ENCODE data around the gene SYNE1. TPM values are rescaled to one million over a fixed set of nuclear protein-coding genes. Genes with fewer than 3 reads are reported as not detected.

SYNE1 gene
- total and polyA plus RNA-seq, 2 of the 8 experiments (the other 6 are each of a cell fraction or from before 2014, with no cell fraction given) = 2.8 to 5.5 TPM

DNA sequence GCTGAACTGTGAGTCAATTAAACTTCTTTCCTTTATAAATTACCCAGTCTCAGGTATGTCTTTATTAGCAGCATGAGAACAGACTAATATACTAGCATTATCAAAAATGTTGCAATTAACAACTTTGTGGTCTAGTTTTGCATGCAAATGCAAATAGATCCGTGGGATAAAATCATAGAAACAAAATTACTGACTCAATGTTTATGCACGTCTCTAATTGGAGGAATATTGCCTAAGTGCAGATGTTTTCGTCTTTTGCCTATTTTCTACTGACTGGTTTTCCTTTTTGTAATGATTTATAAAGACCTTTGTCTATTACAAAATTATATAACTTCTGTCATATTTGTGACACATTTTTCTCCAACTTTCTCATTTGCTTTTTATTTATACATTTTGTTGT, 51.9 kb downstream of the SYNE1 start (continued):
- TF ChIP-seq, protein P1, sequence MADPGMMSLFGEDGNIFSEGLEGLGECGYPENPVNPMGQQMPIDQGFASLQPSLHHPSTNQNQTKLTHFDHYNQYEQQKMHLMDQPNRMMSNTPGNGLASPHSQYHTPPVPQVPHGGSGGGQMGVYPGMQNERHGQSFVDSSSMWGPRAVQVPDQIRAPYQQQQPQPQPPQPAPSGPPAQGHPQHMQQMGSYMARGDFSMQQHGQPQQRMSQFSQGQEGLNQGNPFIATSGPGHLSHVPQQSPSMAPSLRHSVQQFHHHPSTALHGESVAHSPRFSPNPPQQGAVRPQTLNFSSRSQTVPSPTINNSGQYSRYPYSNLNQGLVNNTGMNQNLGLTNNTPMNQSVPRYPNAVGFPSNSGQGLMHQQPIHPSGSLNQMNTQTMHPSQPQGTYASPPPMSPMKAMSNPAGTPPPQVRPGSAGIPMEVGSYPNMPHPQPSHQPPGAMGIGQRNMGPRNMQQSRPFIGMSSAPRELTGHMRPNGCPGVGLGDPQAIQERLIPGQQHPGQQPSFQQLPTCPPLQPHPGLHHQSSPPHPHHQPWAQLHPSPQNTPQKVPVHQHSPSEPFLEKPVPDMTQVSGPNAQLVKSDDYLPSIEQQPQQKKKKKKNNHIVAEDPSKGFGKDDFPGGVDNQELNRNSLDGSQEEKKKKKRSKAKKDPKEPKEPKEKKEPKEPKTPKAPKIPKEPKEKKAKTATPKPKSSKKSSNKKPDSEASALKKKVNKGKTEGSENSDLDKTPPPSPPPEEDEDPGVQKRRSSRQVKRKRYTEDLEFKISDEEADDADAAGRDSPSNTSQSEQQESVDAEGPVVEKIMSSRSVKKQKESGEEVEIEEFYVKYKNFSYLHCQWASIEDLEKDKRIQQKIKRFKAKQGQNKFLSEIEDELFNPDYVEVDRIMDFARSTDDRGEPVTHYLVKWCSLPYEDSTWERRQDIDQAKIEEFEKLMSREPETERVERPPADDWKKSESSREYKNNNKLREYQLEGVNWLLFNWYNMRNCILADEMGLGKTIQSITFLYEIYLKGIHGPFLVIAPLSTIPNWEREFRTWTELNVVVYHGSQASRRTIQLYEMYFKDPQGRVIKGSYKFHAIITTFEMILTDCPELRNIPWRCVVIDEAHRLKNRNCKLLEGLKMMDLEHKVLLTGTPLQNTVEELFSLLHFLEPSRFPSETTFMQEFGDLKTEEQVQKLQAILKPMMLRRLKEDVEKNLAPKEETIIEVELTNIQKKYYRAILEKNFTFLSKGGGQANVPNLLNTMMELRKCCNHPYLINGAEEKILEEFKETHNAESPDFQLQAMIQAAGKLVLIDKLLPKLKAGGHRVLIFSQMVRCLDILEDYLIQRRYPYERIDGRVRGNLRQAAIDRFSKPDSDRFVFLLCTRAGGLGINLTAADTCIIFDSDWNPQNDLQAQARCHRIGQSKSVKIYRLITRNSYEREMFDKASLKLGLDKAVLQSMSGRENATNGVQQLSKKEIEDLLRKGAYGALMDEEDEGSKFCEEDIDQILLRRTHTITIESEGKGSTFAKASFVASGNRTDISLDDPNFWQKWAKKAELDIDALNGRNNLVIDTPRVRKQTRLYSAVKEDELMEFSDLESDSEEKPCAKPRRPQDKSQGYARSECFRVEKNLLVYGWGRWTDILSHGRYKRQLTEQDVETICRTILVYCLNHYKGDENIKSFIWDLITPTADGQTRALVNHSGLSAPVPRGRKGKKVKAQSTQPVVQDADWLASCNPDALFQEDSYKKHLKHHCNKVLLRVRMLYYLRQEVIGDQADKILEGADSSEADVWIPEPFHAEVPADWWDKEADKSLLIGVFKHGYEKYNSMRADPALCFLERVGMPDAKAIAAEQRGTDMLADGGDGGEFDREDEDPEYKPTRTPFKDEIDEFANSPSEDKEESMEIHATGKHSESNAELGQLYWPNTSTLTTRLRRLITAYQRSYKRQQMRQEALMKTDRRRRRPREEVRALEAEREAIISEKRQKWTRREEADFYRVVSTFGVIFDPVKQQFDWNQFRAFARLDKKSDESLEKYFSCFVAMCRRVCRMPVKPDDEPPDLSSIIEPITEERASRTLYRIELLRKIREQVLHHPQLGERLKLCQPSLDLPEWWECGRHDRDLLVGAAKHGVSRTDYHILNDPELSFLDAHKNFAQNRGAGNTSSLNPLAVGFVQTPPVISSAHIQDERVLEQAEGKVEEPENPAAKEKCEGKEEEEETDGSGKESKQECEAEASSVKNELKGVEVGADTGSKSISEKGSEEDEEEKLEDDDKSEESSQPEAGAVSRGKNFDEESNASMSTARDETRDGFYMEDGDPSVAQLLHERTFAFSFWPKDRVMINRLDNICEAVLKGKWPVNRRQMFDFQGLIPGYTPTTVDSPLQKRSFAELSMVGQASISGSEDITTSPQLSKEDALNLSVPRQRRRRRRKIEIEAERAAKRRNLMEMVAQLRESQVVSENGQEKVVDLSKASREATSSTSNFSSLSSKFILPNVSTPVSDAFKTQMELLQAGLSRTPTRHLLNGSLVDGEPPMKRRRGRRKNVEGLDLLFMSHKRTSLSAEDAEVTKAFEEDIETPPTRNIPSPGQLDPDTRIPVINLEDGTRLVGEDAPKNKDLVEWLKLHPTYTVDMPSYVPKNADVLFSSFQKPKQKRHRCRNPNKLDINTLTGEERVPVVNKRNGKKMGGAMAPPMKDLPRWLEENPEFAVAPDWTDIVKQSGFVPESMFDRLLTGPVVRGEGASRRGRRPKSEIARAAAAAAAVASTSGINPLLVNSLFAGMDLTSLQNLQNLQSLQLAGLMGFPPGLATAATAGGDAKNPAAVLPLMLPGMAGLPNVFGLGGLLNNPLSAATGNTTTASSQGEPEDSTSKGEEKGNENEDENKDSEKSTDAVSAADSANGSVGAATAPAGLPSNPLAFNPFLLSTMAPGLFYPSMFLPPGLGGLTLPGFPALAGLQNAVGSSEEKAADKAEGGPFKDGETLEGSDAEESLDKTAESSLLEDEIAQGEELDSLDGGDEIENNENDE (IDR thresholded peaks at IDR 0.05; ENCODE audit: insufficient replicate concordance, low read length) = no peak
- TF ChIP-seq, protein P2, sequence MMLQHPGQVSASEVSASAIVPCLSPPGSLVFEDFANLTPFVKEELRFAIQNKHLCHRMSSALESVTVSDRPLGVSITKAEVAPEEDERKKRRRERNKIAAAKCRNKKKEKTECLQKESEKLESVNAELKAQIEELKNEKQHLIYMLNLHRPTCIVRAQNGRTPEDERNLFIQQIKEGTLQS (IDR thresholded peaks at IDR 0.05; ENCODE audit: insufficient read depth, low read depth, low read length) = no peak
- no peak for TF ChIP-seq RNF2 (IDR thresholded peaks at IDR 0.05; ENCODE audit: borderline replicate concordance, low read depth, low read length, missing control alignments, poor library complexity, severe bottlenecking)
- TF ChIP-seq CHD1 (IDR thresholded peaks at IDR 0.05; ENCODE audit: low read depth, low read length) = no peak
- no peak for TF ChIP-seq SP4 (IDR thresholded peaks at IDR 0.05; ENCODE audit: low read length)
- no peak for TF ChIP-seq EZH2 (IDR thresholded peaks at IDR 0.05; ENCODE audit: low read depth, low read length, severe bottlenecking)
- TF ChIP-seq, protein P3, sequence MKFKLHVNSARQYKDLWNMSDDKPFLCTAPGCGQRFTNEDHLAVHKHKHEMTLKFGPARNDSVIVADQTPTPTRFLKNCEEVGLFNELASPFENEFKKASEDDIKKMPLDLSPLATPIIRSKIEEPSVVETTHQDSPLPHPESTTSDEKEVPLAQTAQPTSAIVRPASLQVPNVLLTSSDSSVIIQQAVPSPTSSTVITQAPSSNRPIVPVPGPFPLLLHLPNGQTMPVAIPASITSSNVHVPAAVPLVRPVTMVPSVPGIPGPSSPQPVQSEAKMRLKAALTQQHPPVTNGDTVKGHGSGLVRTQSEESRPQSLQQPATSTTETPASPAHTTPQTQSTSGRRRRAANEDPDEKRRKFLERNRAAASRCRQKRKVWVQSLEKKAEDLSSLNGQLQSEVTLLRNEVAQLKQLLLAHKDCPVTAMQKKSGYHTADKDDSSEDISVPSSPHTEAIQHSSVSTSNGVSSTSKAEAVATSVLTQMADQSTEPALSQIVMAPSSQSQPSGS (IDR thresholded peaks at IDR 0.05; ENCODE audit: low read length) = no peak
- TF ChIP-seq, protein P4, sequence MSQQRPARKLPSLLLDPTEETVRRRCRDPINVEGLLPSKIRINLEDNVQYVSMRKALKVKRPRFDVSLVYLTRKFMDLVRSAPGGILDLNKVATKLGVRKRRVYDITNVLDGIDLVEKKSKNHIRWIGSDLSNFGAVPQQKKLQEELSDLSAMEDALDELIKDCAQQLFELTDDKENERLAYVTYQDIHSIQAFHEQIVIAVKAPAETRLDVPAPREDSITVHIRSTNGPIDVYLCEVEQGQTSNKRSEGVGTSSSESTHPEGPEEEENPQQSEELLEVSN (IDR thresholded peaks at IDR 0.05) = no peak

All from H1 (cell line).